Measurements from ENCODE around the gene SMIM11. TPM values are rescaled to one million over a fixed set of nuclear protein-coding genes. Genes with fewer than 3 reads are reported as not detected.

SMIM11 gene
- total and polyA plus RNA-seq, 2 of the 4 experiments (the other 2 are of a cell fraction): 3.6 to 8.8 TPM

DNA sequence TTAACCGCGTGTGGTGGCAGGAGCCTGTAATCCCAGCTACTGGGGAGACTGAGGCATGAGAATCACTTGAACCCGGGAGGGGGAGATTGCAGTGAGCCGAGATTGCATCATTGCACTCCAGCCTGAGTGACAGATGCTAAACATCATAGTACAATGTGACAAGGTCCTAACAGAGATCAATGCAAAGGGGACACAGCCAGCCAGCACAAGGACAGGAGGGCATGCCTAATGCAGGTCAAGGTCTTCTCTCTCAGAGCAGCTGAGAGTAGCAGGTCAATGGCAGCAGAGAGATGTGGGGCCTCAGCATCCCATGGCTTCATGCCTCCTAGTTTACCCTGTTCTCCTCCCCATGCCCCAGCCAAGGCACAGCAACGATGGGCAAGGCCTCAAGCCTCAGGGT lies 3.0 kb upstream of the SMIM11 start:
- Histone ChIP-seq H3K23ac (ENCODE audit: low read depth, low read length) (no peak overlapping the region), H2AFZ (replicated peaks; ENCODE audit: low read length, poor library complexity) (no peak overlapping the region), H3K36me3 (ENCODE audit: control insufficient read depth, insufficient read depth, low read length) (no peaks in the 10 kb centered on the region), H2AK9ac (replicated peaks; ENCODE audit: low read depth, low read length, poor library complexity) (no peak overlapping the region), H2AK5ac (ENCODE audit: low read depth, low read length) (no peak overlapping the region), H3K79me1 (ENCODE audit: low read depth in 1 of 2, low read length in 2 of 2) (no peaks in the 10 kb centered on the region), H4K91ac (ENCODE audit: insufficient read depth, low read depth, low read length) (no peak overlapping the region), H3K4me2 (ENCODE audit: low read depth, low read length) (no peak overlapping the region), H3K27me3 (ENCODE audit: control insufficient read depth, insufficient read depth, low read length) (peaks cover 15% of the 10 kb centered on the region), H3K18ac (ENCODE audit: low read depth, low read length) (no peak overlapping the region), H3K14ac (replicated peaks; ENCODE audit: low read depth, low read length) (no peak overlapping the region), H2BK5ac (ENCODE audit: low read depth, low read length, poor library complexity, severe bottlenecking) (no peak overlapping the region), H2BK120ac (ENCODE audit: low read depth, low read length) (no peak overlapping the region), H3K27ac (ENCODE audit: insufficient read depth, low read length) (no peak overlapping the region), H3K56ac (ENCODE audit: extremely low read depth, insufficient read depth, low read length) (no peak overlapping the region), H2BK15ac (ENCODE audit: low read depth, low read length) (no peak overlapping the region), H3K9me1 (ENCODE audit: insufficient read depth, low read length) (no peaks in the 10 kb centered on the region; the same call in 1 of the 2 replicates), H4K5ac (ENCODE audit: low read depth, low read length) (no peak overlapping the region), H3K4me1 (ENCODE audit: control insufficient read depth, insufficient read depth, low read length) (no peaks in the 10 kb centered on the region), H3K9ac (ENCODE audit: low read depth, low read length) (no peak overlapping the region), H4K20me1 (ENCODE audit: insufficient read depth, low read length) (no peaks in the 10 kb centered on the region), H3K9me3 (ENCODE audit: control insufficient read depth, insufficient read depth, low read length) (no peaks in the 10 kb centered on the region), H3K4me3 (ENCODE audit: insufficient read depth, low read depth, low read length) (no peak overlapping the region), H2BK20ac (ENCODE audit: low read depth, low read length) (no peak overlapping the region), H3K4ac (ENCODE audit: low read depth, low read length) (no peak overlapping the region), H4K8ac (ENCODE audit: low read depth in 2 of 2, low read length in 2 of 2) (no peak overlapping the region)
- no peak for ATAC-seq (ENCODE audit: low read depth)
- ChIA-PET POLR2A (ENCODE audit: unreplicated experiment) (no interaction called here), CTCF (no interaction called here)
- TF ChIP-seq, protein P1, sequence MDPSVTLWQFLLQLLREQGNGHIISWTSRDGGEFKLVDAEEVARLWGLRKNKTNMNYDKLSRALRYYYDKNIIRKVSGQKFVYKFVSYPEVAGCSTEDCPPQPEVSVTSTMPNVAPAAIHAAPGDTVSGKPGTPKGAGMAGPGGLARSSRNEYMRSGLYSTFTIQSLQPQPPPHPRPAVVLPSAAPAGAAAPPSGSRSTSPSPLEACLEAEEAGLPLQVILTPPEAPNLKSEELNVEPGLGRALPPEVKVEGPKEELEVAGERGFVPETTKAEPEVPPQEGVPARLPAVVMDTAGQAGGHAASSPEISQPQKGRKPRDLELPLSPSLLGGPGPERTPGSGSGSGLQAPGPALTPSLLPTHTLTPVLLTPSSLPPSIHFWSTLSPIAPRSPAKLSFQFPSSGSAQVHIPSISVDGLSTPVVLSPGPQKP (IDR thresholded peaks at IDR 0.05; ENCODE audit: borderline replicate concordance, low read depth, low read length): no peak
- TF ChIP-seq CEBPB (IDR thresholded peaks at IDR 0.05; ENCODE audit: low read depth, low read length) (no peak), NFE2L2 (IDR thresholded peaks at IDR 0.05; ENCODE audit: low read depth, low read length) (no peak), MXI1 (IDR thresholded peaks at IDR 0.05; ENCODE audit: borderline replicate concordance, low read depth, low read length) (no peak), RAD21 (IDR thresholded peaks at IDR 0.05; ENCODE audit: low read length) (no peak), MAFK (IDR thresholded peaks at IDR 0.05; ENCODE audit: low read depth, low read length) (no peak), MAZ (IDR thresholded peaks at IDR 0.05; ENCODE audit: borderline replicate concordance, low read depth, low read length) (no peak), SMC3 (IDR thresholded peaks at IDR 0.05; ENCODE audit: low read depth, low read length) (no peak), RFX5 (IDR thresholded peaks at IDR 0.05; ENCODE audit: low read depth, low read length) (no peak), POLR2A (IDR thresholded peaks at IDR 0.05; ENCODE audit: low read depth, low read length) (no peak), FOS (IDR thresholded peaks at IDR 0.05; ENCODE audit: low read depth, low read length) (no peak), CHD1 (IDR thresholded peaks at IDR 0.05; ENCODE audit: low read depth, low read length) (no peak), RCOR1 (IDR thresholded peaks at IDR 0.05; ENCODE audit: insufficient replicate concordance, low read length) (no peak), BHLHE40 (IDR thresholded peaks at IDR 0.05; ENCODE audit: low read depth, low read length) (no peak)
- TF ChIP-seq, protein P2, sequence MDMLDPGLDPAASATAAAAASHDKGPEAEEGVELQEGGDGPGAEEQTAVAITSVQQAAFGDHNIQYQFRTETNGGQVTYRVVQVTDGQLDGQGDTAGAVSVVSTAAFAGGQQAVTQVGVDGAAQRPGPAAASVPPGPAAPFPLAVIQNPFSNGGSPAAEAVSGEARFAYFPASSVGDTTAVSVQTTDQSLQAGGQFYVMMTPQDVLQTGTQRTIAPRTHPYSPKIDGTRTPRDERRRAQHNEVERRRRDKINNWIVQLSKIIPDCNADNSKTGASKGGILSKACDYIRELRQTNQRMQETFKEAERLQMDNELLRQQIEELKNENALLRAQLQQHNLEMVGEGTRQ (IDR thresholded peaks at IDR 0.05; ENCODE audit: low read depth, low read length): no peak
- TF ChIP-seq, protein P3, sequence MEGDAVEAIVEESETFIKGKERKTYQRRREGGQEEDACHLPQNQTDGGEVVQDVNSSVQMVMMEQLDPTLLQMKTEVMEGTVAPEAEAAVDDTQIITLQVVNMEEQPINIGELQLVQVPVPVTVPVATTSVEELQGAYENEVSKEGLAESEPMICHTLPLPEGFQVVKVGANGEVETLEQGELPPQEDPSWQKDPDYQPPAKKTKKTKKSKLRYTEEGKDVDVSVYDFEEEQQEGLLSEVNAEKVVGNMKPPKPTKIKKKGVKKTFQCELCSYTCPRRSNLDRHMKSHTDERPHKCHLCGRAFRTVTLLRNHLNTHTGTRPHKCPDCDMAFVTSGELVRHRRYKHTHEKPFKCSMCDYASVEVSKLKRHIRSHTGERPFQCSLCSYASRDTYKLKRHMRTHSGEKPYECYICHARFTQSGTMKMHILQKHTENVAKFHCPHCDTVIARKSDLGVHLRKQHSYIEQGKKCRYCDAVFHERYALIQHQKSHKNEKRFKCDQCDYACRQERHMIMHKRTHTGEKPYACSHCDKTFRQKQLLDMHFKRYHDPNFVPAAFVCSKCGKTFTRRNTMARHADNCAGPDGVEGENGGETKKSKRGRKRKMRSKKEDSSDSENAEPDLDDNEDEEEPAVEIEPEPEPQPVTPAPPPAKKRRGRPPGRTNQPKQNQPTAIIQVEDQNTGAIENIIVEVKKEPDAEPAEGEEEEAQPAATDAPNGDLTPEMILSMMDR (conservative IDR thresholded peaks at IDR 0.05; ENCODE audit: low read depth, low read length): no peak
- intact Hi-C loops (cut with micrococcal nuclease): no loop called here
- 88% methylated on average over 3 of the region's 5 CpGs; no CpG with 5 or more reads in 1 of the 2 experiments for WGBS, 2 experiments (ENCODE audit: extremely low coverage in 2 of 2, insufficient read length in 1 of 2)
- dilution Hi-C loops (cut with HindIII; ENCODE audit: low sequenced_read_pairs, unreplicated experiment): no loop called here
- no TSS peak for BruUV-seq (replicated peaks)
- no peak for DNase-seq
- in situ Hi-C loops (cut with MboI; ENCODE audit: low sequenced_read_pairs): no loop called here

Data from IMR-90 (cell line).